ENCODE data around the gene TCEAL9. TPM values are rescaled to one million over a fixed set of nuclear protein-coding genes. Genes with fewer than 3 reads are reported as not detected.
A peak's percentile ranks its signal among the peaks of the same experiment; 100 is the strongest.

The TCEAL9 gene
- total and polyA plus RNA-seq, 2 of the 8 experiments (the other 6 are each of a cell fraction or from before 2014, with no cell fraction given): 22.2 to 36.8 TPM

GRCh38 chrX:103347682-103348397 lies 8.5 kb upstream of the TCEAL9 start:
- Histone ChIP-seq H3K9me3 (ENCODE audit: insufficient read depth in 2 of 2, low read depth in 1 of 2, low read length in 1 of 2) (no peaks in the 10 kb centered on the region), H3K23me2 (ENCODE audit: low read depth, low read length) (peaks cover 6% of the 10 kb centered on the region; the same call in 1 of the 2 replicates), H3K27ac (ENCODE audit: low read depth, low read length) (no peak overlapping the region), H3K79me1 (ENCODE audit: low read depth, low read length) (no peaks in the 10 kb centered on the region), H3K27me3 (replicated peaks in 1 of 4; ENCODE audit: control insufficient read depth in 3 of 4, extremely low read depth in 1 of 4, insufficient read depth in 3 of 4, low read length in 3 of 4) (no peaks in the 10 kb centered on the region), H3K36me3 (ENCODE audit: control insufficient read depth in 2 of 4, insufficient read depth in 4 of 4, low read length in 3 of 4) (no peaks in the 10 kb centered on the region), H3K4me1 (replicated peaks in 1 of 4; ENCODE audit: control insufficient read depth in 3 of 4, insufficient read depth in 4 of 4, low read length in 3 of 4) (no peaks in the 10 kb centered on the region; a peak in 3 of 7 replicates), H3K14ac (ENCODE audit: insufficient read length) (no peak overlapping the region), H4K91ac (replicated peaks; ENCODE audit: insufficient read length, low read length) (no peak overlapping the region), H3K18ac (ENCODE audit: extremely low read depth, low read length) (no peak overlapping the region), H3K79me2 (ENCODE audit: control insufficient read depth in 1 of 2, insufficient read depth in 2 of 2, low read length in 2 of 2) (no peaks in the 10 kb centered on the region), H4K20me1 (replicated peaks in 1 of 2; ENCODE audit: control insufficient read depth in 1 of 2, insufficient read depth in 2 of 2, low read length in 2 of 2) (no peaks in the 10 kb centered on the region), H2BK120ac (replicated peaks; ENCODE audit: low read depth, low read length) (no peak overlapping the region), H3K56ac (replicated peaks; ENCODE audit: insufficient read length, low read depth, low read length) (no peak overlapping the region), H2BK12ac (ENCODE audit: low read depth, low read length) (no peak overlapping the region), H2AFZ (ENCODE audit: low read length) (no peak overlapping the region; the same call in 1 of the 2 replicates), H3K4me2 (ENCODE audit: insufficient read depth in 1 of 2, low read depth in 2 of 2, low read length in 2 of 2) (peak overlapping the region; percentile 70 to 83), H2BK15ac (ENCODE audit: low read length) (no peak overlapping the region), H3K9ac (replicated peaks in 1 of 4; ENCODE audit: extremely low read depth in 1 of 4, low read depth in 3 of 4, low read length in 3 of 4) (no peak overlapping the region; a peak in 1 of 7 replicates), H3K23ac (ENCODE audit: insufficient read length) (no peak overlapping the region), H4K5ac (ENCODE audit: insufficient read length, low read depth, low read length) (no peak overlapping the region), H2AK5ac (ENCODE audit: low read depth, low read length) (no peak overlapping the region), H3K4me3 (ENCODE audit: extremely low read depth in 1 of 4, insufficient read depth in 2 of 4, low read depth in 3 of 4, low read length in 4 of 4) (peak overlapping the region in 2 of 4 experiments; percentile 17 to 51; a peak in 3 of 8 replicates), H3K4ac (replicated peaks; ENCODE audit: insufficient read length, low read depth, low read length) (no peak overlapping the region), H4K8ac (ENCODE audit: extremely low read depth, insufficient read depth, low read length) (no peak overlapping the region), H2BK5ac (ENCODE audit: low read depth, low read length) (no peak overlapping the region), H2BK20ac (ENCODE audit: low read length) (no peak overlapping the region)
- WGBS, 2 experiments (ENCODE audit: extremely low coverage in 1 of 2, insufficient coverage in 1 of 2, insufficient read length in 1 of 2, insufficient replicate concordance in 2 of 2, low coverage in 1 of 2, low lambda C conversion rate in 2 of 2, missing lambda C conversion rate in 1 of 2): 23% methylated on average over 18 of the region's 29 CpGs; no CpG with 5 or more reads in 1 of the 2 experiments
- DNase-seq (ENCODE audit: low read depth in 1 of 2, low spot score in 2 of 2) (no peak), FAIRE-seq (no peak)
- CTCF ChIA-PET (ENCODE audit: partially characterized antibody): interaction anchor here (1.3 kb wide), 1 partner anchor 116 kb away, joined by 5 read pairs; no protein-coding TSS in a partner anchor
- POLR2A ChIA-PET (ENCODE audit: partially characterized antibody): interaction anchor here (0.8 to 3.6 kb wide), 5 partner anchors 9 to 155 kb away, joined by 3 to 12 read pairs (median 3); partner anchors contain the start of genes BEX3 and TCEAL9
- TF ChIP-seq CBX5 (IDR thresholded peaks at IDR 0.05; ENCODE audit: low read depth, low read length): no peak
- TF ChIP-seq TAF1 (IDR thresholded peaks at IDR 0.05; ENCODE audit: low read depth, low read length): no peak
- no peak for TF ChIP-seq USF2 (IDR thresholded peaks at IDR 0.05; ENCODE audit: low read length)
- TF ChIP-seq CTBP2 (IDR thresholded peaks at IDR 0.05; ENCODE audit: borderline replicate concordance, insufficient read depth, insufficient read length, low read length): no peak
- TF ChIP-seq TAF7 (optimal IDR thresholded peaks at IDR 0.05; ENCODE audit: borderline replicate concordance, low read depth, low read length): no peak
- TF ChIP-seq ZNF274 (IDR thresholded peaks at IDR 0.05; ENCODE audit: borderline replicate concordance, extremely low read depth, low read length): no peak
- TF ChIP-seq CHD1 (IDR thresholded peaks at IDR 0.05; ENCODE audit: low read depth, low read length): no peak
- TF ChIP-seq SIX5 (IDR thresholded peaks at IDR 0.05; ENCODE audit: low read depth, low read length): no peak
- TF ChIP-seq RFX5 (IDR thresholded peaks at IDR 0.05; ENCODE audit: borderline replicate concordance, low read depth, low read length): no peak
- TF ChIP-seq RAD21 (IDR thresholded peaks at IDR 0.05 in 1 of 2, conservative IDR thresholded peaks at IDR 0.05 in 1 of 2; ENCODE audit: low read depth in 2 of 2, low read length in 2 of 2): peak in 1 of 2 experiments; percentile 15; a peak in 1 of 4 replicates
- TF ChIP-seq BRCA1 (IDR thresholded peaks at IDR 0.05; ENCODE audit: low read depth, low read length): no peak
